Measurements from ENCODE around the gene ZNF436.
A peak's percentile ranks its signal among the peaks of the same experiment; 100 is the strongest.

The ZNF436 gene

GRCh38 chr1:23407016-23407630, 37.5 kb upstream of the ZNF436 start:
- H3K4me1 Mint-ChIP-seq, result peaks cover 43% of the 10 kb centered on the region
- no peaks in the 10 kb centered on the region for H3K9me3 Mint-ChIP-seq
- H3K27me3 Mint-ChIP-seq (ENCODE audit: low read depth), result no peaks in the 10 kb centered on the region
- no peak for TF ChIP-seq CTCF (IDR thresholded peaks at IDR 0.05; ENCODE audit: unreplicated experiment in 3 of 3)
- no peak overlapping the region for H3K4me3 Mint-ChIP-seq
- no peak overlapping the region for H3K27ac Mint-ChIP-seq
- H3K36me3 Mint-ChIP-seq (ENCODE audit: low read depth), result peaks cover 5% of the 10 kb centered on the region

- Mint-ChIP-seq H3K36me3 (ENCODE audit: low read depth) (peaks cover 5% of the 10 kb centered on the region), H3K4me3 (no peak overlapping the region), H3K27me3 (ENCODE audit: low read depth) (no peaks in the 10 kb centered on the region), H3K9me3 (no peaks in the 10 kb centered on the region), H3K27ac (no peak overlapping the region), H3K4me1 (peaks cover 42% of the 10 kb centered on the region)
- no peak for TF ChIP-seq CTCF (IDR thresholded peaks at IDR 0.05; ENCODE audit: unreplicated experiment in 3 of 3)
Measured at GRCh38 chr1:23405946-23406345, 36.3 kb upstream of the ZNF436 start.

- Mint-ChIP-seq H3K4me3 (peak overlapping the region in 1 of 3 experiments; percentile 14), H3K27ac (peak overlapping the region; percentile 9 to 80 (median 66)), H3K9me3 (no peaks in the 10 kb centered on the region), H3K4me1 (peaks cover 34% of the 10 kb centered on the region), H3K36me3 (ENCODE audit: low read depth) (peaks cover 8% of the 10 kb centered on the region), H3K27me3 (ENCODE audit: low read depth) (no peaks in the 10 kb centered on the region)
- TF ChIP-seq CTCF (IDR thresholded peaks at IDR 0.05; ENCODE audit: unreplicated experiment in 3 of 3), result peak; percentile 93 to 96 (median 96)
Measured at GRCh38 chr1:23403735-23404486, 34.3 kb upstream of the ZNF436 start.

GRCh38 chr1:23403355-23403734, 33.7 kb upstream of the ZNF436 start:
- H3K27ac Mint-ChIP-seq, result peak overlapping the region; percentile 9 to 80 (median 66)

GRCh38 chr1:23403038-23403336, 33.4 kb upstream of the ZNF436 start:
- no peaks in the 10 kb centered on the region for H3K9me3 Mint-ChIP-seq

More at GRCh38 chr1:23403355-23403734, 33.7 kb upstream of the ZNF436 start:
- peaks cover 8% of the 10 kb centered on the region for H3K36me3 Mint-ChIP-seq (ENCODE audit: low read depth)
- no peak for TF ChIP-seq CTCF (IDR thresholded peaks at IDR 0.05; ENCODE audit: unreplicated experiment in 3 of 3)
- H3K27me3 Mint-ChIP-seq (ENCODE audit: low read depth), result no peaks in the 10 kb centered on the region
- H3K9me3 Mint-ChIP-seq, result no peaks in the 10 kb centered on the region
- no peak overlapping the region for H3K4me3 Mint-ChIP-seq
- peaks cover 35% of the 10 kb centered on the region for H3K4me1 Mint-ChIP-seq

More at GRCh38 chr1:23403038-23403336, 33.4 kb upstream of the ZNF436 start:
- no peak for TF ChIP-seq CTCF (IDR thresholded peaks at IDR 0.05; ENCODE audit: unreplicated experiment in 3 of 3)
- H3K4me3 Mint-ChIP-seq, result no peak overlapping the region
- H3K4me1 Mint-ChIP-seq, result peaks cover 38% of the 10 kb centered on the region
- H3K27ac Mint-ChIP-seq, result peak overlapping the region; percentile 9 to 80 (median 66)
- H3K27me3 Mint-ChIP-seq (ENCODE audit: low read depth), result no peaks in the 10 kb centered on the region
- peaks cover 9% of the 10 kb centered on the region for H3K36me3 Mint-ChIP-seq (ENCODE audit: low read depth)
